LNCAP (cell line): Measurements from ENCODE around the gene CDCP1.

Experiments used
- TF ChIP-seq, protein P1 (sequence below): fragments of 450-650 bp; IDR thresholded peaks from 2 replicates; pipeline ENCODE4 v1.5.1; 2017; ENCODE audit warnings: mild to moderate bottlenecking

CDCP1 gene

DNA sequence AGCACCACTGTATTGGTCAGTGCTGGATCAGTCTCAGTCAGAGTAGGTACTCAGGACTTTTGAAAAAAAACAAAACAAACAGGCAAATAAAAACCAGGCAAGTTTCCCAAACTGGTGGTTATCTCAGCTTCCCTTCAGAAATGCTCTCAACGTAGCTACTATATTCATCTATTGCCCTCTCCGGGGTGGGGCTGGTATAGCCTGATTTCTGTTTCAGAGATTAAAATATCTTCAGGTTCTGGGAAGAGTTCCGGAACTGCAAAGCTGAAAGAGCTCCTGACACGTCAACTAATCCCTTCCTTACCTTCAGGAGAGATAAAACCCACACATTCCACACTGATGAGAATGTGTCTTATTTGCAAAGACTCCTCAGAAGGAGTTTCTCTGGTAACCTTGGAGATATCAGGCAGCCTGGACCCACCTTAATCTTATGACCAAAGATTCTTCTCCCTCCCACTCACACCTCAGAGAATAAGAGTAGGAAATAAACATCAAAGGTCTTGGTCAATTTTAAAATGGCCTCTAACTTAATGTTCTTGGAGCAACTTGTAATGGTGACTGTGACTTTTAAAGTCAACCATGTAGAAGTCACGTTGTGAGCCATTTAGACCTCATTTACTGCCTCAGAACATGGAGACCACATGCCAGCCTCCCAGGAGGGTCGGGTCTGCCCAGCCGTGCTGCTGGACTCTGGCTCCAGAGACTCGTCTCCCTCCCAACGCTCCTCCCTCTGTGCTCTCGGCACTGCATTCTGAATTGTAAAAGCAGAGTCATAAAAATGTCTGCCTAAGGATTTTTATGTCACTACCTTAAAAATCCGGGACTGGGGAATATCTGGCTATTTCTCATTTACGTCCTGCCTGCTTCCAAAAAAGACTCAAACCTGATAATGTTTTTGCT lies 53.8 kb downstream of the CDCP1 start:
- TF ChIP-seq, protein P1, sequence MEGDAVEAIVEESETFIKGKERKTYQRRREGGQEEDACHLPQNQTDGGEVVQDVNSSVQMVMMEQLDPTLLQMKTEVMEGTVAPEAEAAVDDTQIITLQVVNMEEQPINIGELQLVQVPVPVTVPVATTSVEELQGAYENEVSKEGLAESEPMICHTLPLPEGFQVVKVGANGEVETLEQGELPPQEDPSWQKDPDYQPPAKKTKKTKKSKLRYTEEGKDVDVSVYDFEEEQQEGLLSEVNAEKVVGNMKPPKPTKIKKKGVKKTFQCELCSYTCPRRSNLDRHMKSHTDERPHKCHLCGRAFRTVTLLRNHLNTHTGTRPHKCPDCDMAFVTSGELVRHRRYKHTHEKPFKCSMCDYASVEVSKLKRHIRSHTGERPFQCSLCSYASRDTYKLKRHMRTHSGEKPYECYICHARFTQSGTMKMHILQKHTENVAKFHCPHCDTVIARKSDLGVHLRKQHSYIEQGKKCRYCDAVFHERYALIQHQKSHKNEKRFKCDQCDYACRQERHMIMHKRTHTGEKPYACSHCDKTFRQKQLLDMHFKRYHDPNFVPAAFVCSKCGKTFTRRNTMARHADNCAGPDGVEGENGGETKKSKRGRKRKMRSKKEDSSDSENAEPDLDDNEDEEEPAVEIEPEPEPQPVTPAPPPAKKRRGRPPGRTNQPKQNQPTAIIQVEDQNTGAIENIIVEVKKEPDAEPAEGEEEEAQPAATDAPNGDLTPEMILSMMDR = no peak; the same call in 1 of the 2 replicates

DNA sequence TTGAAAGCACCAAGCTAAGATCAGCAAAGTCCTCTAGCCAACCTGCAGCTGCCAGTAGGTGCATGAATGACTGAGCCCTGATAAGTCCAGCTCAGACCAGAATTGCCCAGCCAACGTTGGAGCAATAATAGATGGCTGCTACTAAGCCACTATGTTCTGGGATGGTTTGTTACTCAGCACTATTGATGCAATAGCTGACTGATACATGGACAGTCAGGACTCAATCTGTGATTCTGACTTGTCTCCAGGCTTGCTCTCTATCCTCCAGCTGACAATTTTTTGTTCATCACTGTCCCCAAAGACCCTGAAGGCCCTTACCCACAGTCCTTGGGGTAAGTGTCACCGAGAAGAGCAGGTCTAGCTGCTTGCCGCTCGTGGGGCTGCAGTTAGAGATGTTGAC lies 55.3 kb downstream of the CDCP1 start:
- TF ChIP-seq, protein P1 = no peak

DNA sequence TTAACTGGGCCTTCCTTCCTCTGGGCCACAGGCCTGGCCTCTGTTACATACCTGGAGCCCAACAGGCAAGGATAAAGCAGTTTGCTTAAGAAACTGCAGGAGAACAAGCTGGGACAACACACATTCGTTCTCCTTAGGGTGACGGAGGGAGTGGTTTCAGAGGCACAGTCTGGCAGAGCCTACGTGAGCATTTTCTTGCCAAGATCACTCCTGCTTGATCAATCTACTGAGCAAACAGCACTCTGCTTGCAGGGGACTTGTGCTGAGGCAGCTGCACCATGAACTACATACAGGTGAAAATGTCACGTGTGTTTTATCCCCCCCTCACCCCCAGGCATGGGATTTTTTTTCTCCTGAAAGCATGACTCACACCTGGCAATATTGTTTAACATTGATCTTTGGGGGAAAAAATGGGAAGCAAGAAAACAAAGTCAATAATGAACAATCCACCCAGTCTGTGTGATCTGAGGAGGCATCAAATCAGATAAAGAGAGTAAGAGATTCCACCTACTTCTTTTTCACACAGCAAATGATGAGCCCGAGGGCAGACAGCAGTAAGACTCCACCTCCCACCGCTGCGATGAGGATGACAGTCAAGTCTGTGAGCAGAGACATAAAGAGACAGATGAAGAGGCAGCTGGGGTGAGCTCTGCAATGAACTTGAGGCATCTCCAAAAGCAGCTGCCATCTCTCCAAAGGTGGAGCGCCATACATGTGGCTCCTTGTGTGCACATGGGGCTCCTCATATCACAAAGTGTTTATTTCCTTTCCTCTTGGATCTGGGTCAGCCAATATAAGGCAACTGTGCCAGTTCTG lies 57.4 kb downstream of the CDCP1 start:
- TF ChIP-seq, protein P1 = no peak

DNA sequence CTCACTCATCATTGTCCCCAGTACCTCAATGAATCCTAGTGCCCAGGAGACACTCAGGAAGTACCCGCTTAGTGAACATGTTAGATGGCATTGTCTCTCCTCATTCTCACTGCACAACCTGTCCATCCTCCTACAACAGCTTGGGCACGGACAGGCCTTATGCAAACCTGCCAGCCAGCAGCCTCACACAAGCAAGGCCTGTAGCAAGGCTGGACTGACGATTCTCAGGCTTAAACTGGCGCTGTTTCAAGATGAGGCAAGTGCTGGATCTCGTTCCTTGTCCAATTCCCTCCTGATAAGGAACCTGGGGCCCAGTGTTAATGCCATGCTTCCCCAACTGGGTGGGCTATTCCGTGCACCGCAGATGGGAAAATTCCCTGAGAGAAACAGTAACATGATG lies 59.0 kb downstream of the CDCP1 start:
- TF ChIP-seq, protein P1 = no peak

GRCh38 chr3:45084820-45085816 lies 61.1 kb downstream of the CDCP1 start:
- TF ChIP-seq, protein P1 = no peak

GRCh38 chr3:45084361-45084760 lies 61.8 kb downstream of the CDCP1 start:
- TF ChIP-seq, protein P1 = no peak

DNA sequence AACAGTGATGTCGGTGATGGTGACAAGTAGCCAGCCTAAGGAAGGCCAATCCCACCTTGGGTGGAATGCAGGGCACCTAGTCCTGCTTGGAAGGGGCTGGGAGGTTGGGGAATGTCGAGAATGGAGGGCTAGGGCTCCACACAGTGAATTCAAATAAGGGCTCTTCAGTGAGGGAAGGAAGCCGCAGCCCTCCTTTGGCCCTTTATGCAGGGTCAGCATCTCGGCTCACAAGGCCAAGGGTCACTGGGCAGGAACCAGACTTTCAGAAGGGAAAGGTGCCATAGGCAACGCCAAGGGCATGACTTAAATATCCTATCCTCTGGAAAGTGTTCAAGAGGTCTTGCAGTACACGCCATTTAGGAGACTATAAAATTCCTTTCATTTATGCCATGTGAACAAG lies 63.2 kb downstream of the CDCP1 start:
- TF ChIP-seq, protein P1 = no peak
